ENCODE results near the gene TARBP2.

TARBP2 gene

GRCh38 chr12:53483979-53484377 is 17.1 kb upstream of the TARBP2 start:
- H3K36me3 ChIP-seq (ENCODE audit: control insufficient read depth, low read length): peaks cover 66% of the 10 kb centered on the region
- no peak overlapping the region for H3K27ac ChIP-seq (ENCODE audit: low read depth, low read length)
- TF ChIP-seq EZH2phosphoT487 (IDR thresholded peaks at IDR 0.05; ENCODE audit: borderline replicate concordance, low read length) (no peak), CTCF (IDR thresholded peaks at IDR 0.05; ENCODE audit: low read depth, low read length, poor library complexity, severe bottlenecking) (no peak)
- H4K20me1 ChIP-seq (ENCODE audit: control insufficient read depth, insufficient read depth, low read depth, low read length): peaks cover 18% of the 10 kb centered on the region
- no peaks in the 10 kb centered on the region for H3K79me2 ChIP-seq (ENCODE audit: control insufficient read depth, low read length)
- no peaks in the 10 kb centered on the region for H3K27me3 ChIP-seq (ENCODE audit: control insufficient read depth, low read length)
- H3K4me2 ChIP-seq (ENCODE audit: low read length): no peak overlapping the region
- H3K4me1 ChIP-seq (ENCODE audit: control insufficient read depth, low read length): no peaks in the 10 kb centered on the region
- H3K9me2 ChIP-seq (replicated peaks; ENCODE audit: control insufficient read depth, low read length): no peaks in the 10 kb centered on the region
- no peaks in the 10 kb centered on the region for H3K9me3 ChIP-seq (ENCODE audit: control insufficient read depth, insufficient read depth, low read length)
- H3F3A ChIP-seq (ENCODE audit: control insufficient read depth, insufficient read depth): peaks cover 45% of the 10 kb centered on the region
- no peak overlapping the region for H3K4me3 ChIP-seq (ENCODE audit: low read length)

GRCh38 chr12:53484686-53485575 is 16.2 kb upstream of the TARBP2 start:
- Histone ChIP-seq H3K4me2 (ENCODE audit: low read length) (no peak overlapping the region), H3K27me3 (ENCODE audit: control insufficient read depth, low read length) (no peaks in the 10 kb centered on the region), H4K20me1 (ENCODE audit: control insufficient read depth, insufficient read depth, low read depth, low read length) (peaks cover 12% of the 10 kb centered on the region), H3K4me1 (ENCODE audit: control insufficient read depth, low read length) (no peaks in the 10 kb centered on the region), H3K79me2 (ENCODE audit: control insufficient read depth, low read length) (no peaks in the 10 kb centered on the region), H3F3A (ENCODE audit: control insufficient read depth, insufficient read depth) (peaks cover 36% of the 10 kb centered on the region), H3K9me2 (replicated peaks; ENCODE audit: control insufficient read depth, low read length) (no peaks in the 10 kb centered on the region), H3K4me3 (ENCODE audit: low read length) (no peak overlapping the region), H3K27ac (ENCODE audit: low read depth, low read length) (no peak overlapping the region), H3K9me3 (ENCODE audit: control insufficient read depth, insufficient read depth, low read length) (no peaks in the 10 kb centered on the region), H3K36me3 (ENCODE audit: control insufficient read depth, low read length) (peaks cover 57% of the 10 kb centered on the region)
- TF ChIP-seq CTCF (IDR thresholded peaks at IDR 0.05; ENCODE audit: low read depth, low read length, poor library complexity, severe bottlenecking): no peak
- no peak for TF ChIP-seq EZH2phosphoT487 (IDR thresholded peaks at IDR 0.05; ENCODE audit: borderline replicate concordance, low read length)

GRCh38 chr12:53485955-53486735 is 14.9 kb upstream of the TARBP2 start:
- Histone ChIP-seq H3F3A (ENCODE audit: control insufficient read depth, insufficient read depth) (peaks cover 24% of the 10 kb centered on the region), H3K79me2 (ENCODE audit: control insufficient read depth, low read length) (no peaks in the 10 kb centered on the region), H3K4me1 (ENCODE audit: control insufficient read depth, low read length) (peaks cover 5% of the 10 kb centered on the region), H3K9me3 (ENCODE audit: control insufficient read depth, insufficient read depth, low read length) (no peaks in the 10 kb centered on the region), H3K27ac (ENCODE audit: low read depth, low read length) (no peak overlapping the region), H3K4me3 (ENCODE audit: low read length) (no peak overlapping the region), H3K4me2 (ENCODE audit: low read length) (no peak overlapping the region), H3K27me3 (ENCODE audit: control insufficient read depth, low read length) (no peaks in the 10 kb centered on the region), H3K36me3 (ENCODE audit: control insufficient read depth, low read length) (peaks cover 48% of the 10 kb centered on the region), H4K20me1 (ENCODE audit: control insufficient read depth, insufficient read depth, low read depth, low read length) (peaks cover 12% of the 10 kb centered on the region), H3K9me2 (replicated peaks; ENCODE audit: control insufficient read depth, low read length) (no peaks in the 10 kb centered on the region)
- no peak for TF ChIP-seq EZH2phosphoT487 (IDR thresholded peaks at IDR 0.05; ENCODE audit: borderline replicate concordance, low read length)

Measured in DOHH2 (cell line).